LNCaP clone FGC (cell line): Measurements from ENCODE around the gene WDR49.

ENCODE experiments used
- DNase-seq: peaks from one replicate; pipeline ENCODE4 v3.0.0-alpha.2; 2011; ENCODE audit warnings: low read depth
- H3K4me3 ChIP-seq: 2 replicates; pipeline ENCODE4 v1.5.1; 2011; ENCODE audit warnings: mild to moderate bottlenecking, low read depth, low read length, control low read depth
- CTCF ChIP-seq: IDR thresholded peaks from 2 replicates; pipeline ENCODE4 v1.5.1; 2012; ENCODE audit warnings: mild to moderate bottlenecking; ENCODE audit not compliant: control insufficient read depth, insufficient read depth; ENCODE audit errors: extremely low read depth

WDR49 gene

GRCh38 chr3:167564612-167565011 lies 89.1 kb downstream of the WDR49 start:
- no peak for TF ChIP-seq CTCF
- DNase-seq, result no peak
- no peak overlapping the region for H3K4me3 ChIP-seq

- DNase-seq, result no peak
- H3K4me3 ChIP-seq, result no peak overlapping the region
- no peak for TF ChIP-seq CTCF
These were observed 93.8 kb downstream of the WDR49 start for GRCh38 chr3:167559924-167560323.

GRCh38 chr3:167554898-167555297 lies 98.8 kb downstream of the WDR49 start:
- H3K4me3 ChIP-seq, result no peak overlapping the region
- no peak for DNase-seq
- TF ChIP-seq CTCF, result no peak

DNA sequence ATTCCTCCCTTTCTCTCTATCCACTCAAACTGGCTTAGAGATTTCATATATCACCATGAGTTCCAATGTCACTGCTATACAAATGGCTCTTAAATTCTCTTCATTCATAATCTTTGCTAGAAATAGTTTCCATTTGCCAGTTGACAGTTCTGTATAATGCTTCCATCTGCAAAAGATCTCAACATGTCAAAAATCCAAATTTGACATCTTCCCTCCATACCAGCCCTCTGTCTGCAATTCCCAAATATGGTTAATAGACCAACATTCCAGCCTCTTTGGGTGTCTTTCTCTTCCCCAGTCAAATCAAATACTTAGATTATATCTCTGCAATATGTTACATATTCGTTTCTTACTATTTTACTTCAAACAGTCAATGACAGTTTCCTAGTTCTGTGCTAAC lies 115.7 kb downstream of the WDR49 start:
- no peak overlapping the region for H3K4me3 ChIP-seq
- TF ChIP-seq CTCF, result no peak
- no peak for DNase-seq

GRCh38 chr3:167521006-167521355 lies 132.8 kb downstream of the WDR49 start:
- no peak for DNase-seq
- H3K4me3 ChIP-seq, result no peak overlapping the region
- no peak for TF ChIP-seq CTCF

DNA sequence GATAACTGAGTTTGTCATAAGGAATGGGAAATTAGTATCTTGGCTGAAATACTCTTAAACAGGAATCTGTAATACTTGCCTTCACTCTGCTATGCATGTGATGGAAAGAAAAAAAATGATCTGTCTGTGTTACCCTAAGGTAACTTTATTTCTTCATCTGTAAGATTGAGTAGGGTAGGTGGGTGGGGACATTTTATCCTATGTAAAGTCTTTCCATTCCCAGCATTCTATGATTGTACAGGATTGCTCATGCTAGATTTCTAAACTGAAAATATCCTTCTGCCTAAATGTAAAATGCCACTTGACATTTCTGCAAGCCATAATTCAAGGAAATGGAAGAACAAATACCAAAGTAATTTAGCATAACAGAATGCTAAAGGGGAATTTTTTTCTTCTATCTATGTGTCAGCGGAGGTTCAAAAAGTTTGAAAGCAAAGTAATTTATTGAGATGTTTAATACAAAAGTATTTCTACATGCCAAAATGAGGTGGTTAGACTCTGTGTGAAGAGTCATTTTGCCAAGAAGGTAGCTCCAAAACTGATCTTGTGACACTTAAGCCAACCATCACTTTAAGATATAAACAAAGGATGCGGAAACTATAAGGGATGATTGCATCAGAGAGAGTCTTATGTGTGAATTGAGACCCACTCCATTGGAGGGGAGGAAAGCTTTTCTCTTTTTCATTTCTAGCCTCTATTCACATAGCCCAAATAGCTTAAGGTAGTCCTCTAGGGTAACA lies 133.3 kb downstream of the WDR49 start:
- TF ChIP-seq CTCF, result no peak
- no peak overlapping the region for H3K4me3 ChIP-seq
- no peak for DNase-seq

DNA sequence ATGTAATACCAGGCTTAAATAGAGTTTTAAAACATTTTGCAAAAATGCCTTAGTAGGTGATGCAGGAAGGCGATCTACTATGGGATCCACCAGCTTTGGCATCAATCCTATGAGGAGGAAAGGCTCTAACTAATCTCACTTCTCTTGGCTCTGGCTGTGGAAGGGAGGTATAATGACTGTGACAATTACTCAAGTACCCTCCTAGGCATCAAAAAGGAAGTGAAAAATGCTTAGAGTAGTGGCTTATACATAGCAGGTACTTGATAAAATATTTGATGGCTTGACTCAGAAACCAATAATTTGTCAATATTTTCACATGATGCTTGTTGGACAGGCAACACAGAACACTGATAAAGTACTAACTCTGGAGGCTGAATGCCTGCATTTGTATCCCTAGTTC lies 145.8 kb downstream of the WDR49 start:
- no peak overlapping the region for H3K4me3 ChIP-seq
- no peak for DNase-seq

More for the DNA sequence above, 145.8 kb downstream of the WDR49 start:
- TF ChIP-seq CTCF, result no peak
